GM12878 (cell line): ENCODE data around the gene MTRF1. TPM values are rescaled to one million over a fixed set of nuclear protein-coding genes. Genes with fewer than 3 reads are reported as not detected.

Experiments
- ATAC-seq: fragments of 200-7000 bp; cut with Tn5 transposase; 3 replicates; pipeline ENCODE4 v1.9.1; 2020; ENCODE audit warnings: mild to moderate bottlenecking, moderate library complexity
- BruUV-seq: library from RNA; stranded (reverse); fragments of 400-500 nt; replicated peaks from 2 replicates; lab custom pipeline; 2021; lab: Mats Ljungman, UMichigan
- CTCF ChIA-PET: fragments of 300-600 bp; sonication (Branson Sonifier 250); formaldehyde crosslinking; extraction: SDS; loops from one replicate; lab custom pipeline; 2021; ENCODE audit warnings: inconsistent platforms; lab: Yijun Ruan, JAX
- POLR2A ChIA-PET: fragments of 350-600 bp; formaldehyde crosslinking; extraction: SDS; loops from one replicate; lab custom pipeline; 2021; ENCODE audit warnings: inconsistent platforms; lab: Charles Lee
- RAD21 ChIA-PET: fragments of 300-600 bp; sonication (Branson Sonifier 250); formaldehyde crosslinking; loops from one replicate; lab custom pipeline; 2023; ENCODE audit warnings: antibody characterized with exemption; ENCODE audit not compliant: unreplicated experiment; lab: Charles Lee
- SMC1A ChIA-PET: fragments of 300-600 bp; sonication (Branson Sonifier 250); formaldehyde crosslinking; loops from one replicate; lab custom pipeline; 2023; ENCODE audit not compliant: unreplicated experiment, uncharacterized antibody; lab: Charles Lee
- DNase-seq: peaks from one replicate; pipeline ENCODE4 v3.0.0-alpha.2; 2011; ENCODE audit warnings: low read depth, low spot score
- FAIRE-seq: peaks from 3 replicates; lab custom pipeline; 2011; peaks lifted over from hg19 to GRCh38; lab: Jason Lieb, UNC
- H2AFZ ChIP-seq: 2 replicates; pipeline ENCODE4 v1.6.0; 2011; ENCODE audit warnings: low read depth, low read length, control low read depth; ENCODE audit not compliant: control insufficient read depth
- H3K27ac ChIP-seq: 2 replicates; pipeline ENCODE4 v1.5.1; 2011; ENCODE audit warnings: control low read depth; ENCODE audit not compliant: control insufficient read depth, insufficient read depth
- H3K27me3 ChIP-seq, 2 experiments: replicated peaks in 1 of 2; 2 replicates each; pipeline versions ENCODE4 v1.6.0 to v1.6.1; 2011; ENCODE audit warnings: low read length in 1 of 2; ENCODE audit not compliant: control insufficient read depth in 2 of 2, insufficient read depth in 2 of 2
- H3K36me3 ChIP-seq, 2 experiments: 2 replicates each; pipeline ENCODE4 v1.5.1; 2011; ENCODE audit warnings: low read length in 1 of 2; ENCODE audit not compliant: control insufficient read depth in 2 of 2, insufficient read depth in 2 of 2
- H3K4me1 ChIP-seq: 2 replicates; pipeline ENCODE4 v1.6.1; 2011; ENCODE audit warnings: mild to moderate bottlenecking, low read length, moderate library complexity, mixed read lengths; ENCODE audit not compliant: control insufficient read depth, insufficient read depth
- H3K4me2 ChIP-seq: 2 replicates; pipeline ENCODE4 v1.6.0; 2011; ENCODE audit warnings: control low read depth; ENCODE audit not compliant: control insufficient read depth, insufficient read depth
- H3K4me3 ChIP-seq: fragments of 200-600 bp; sonication (generic); 2 replicates; pipeline ENCODE4 v1.5.1; 2016
- H3K79me2 ChIP-seq: 2 replicates; pipeline ENCODE4 v1.6.0; 2011; ENCODE audit warnings: low read length; ENCODE audit not compliant: control insufficient read depth, insufficient read depth
- H3K9ac ChIP-seq: 2 replicates; pipeline ENCODE4 v1.8.0; 2011; ENCODE audit warnings: low read length, control low read depth, mixed read lengths; ENCODE audit not compliant: control insufficient read depth, insufficient read depth
- H3K9me3 ChIP-seq: replicated peaks from 3 replicates; pipeline ENCODE4 v1.5.1; 2011; ENCODE audit warnings: mild to moderate bottlenecking, low read length; ENCODE audit not compliant: control insufficient read depth, insufficient read depth
- H4K20me1 ChIP-seq: 2 replicates; pipeline ENCODE4 v1.6.0; 2011; ENCODE audit not compliant: control insufficient read depth, insufficient read depth
- CBX3 ChIP-seq: fragments of 200-600 bp; sonication (generic); IDR thresholded peaks from 2 replicates; pipeline ENCODE4 v1.6.1; 2016; ENCODE audit warnings: low read depth, borderline replicate concordance
- CHD2 ChIP-seq: IDR thresholded peaks from 2 replicates; pipeline ENCODE4 v1.6.1; 2011; ENCODE audit warnings: low read depth, low read length, improper control_type of control experiment, borderline replicate concordance
- ESRRA ChIP-seq: IDR thresholded peaks from 2 replicates; pipeline ENCODE4 v1.6.1; 2012; ENCODE audit warnings: mild to moderate bottlenecking, low read length, improper control_type of control experiment
- GABPA ChIP-seq: IDR thresholded peaks from 2 replicates; pipeline ENCODE4 v1.6.1; 2014; ENCODE audit warnings: antibody characterized with exemption, low read depth, mild to moderate bottlenecking, inconsistent platforms
- KAT2A ChIP-seq: conservative IDR thresholded peaks from 2 replicates; pipeline ENCODE4 v1.6.1; 2011; ENCODE audit warnings: low read depth, low read length; ENCODE audit not compliant: control insufficient read depth
- PML ChIP-seq: IDR thresholded peaks from 2 replicates; pipeline ENCODE4 v1.6.1; 2012; ENCODE audit warnings: low read length, inconsistent platforms
- RBBP5 ChIP-seq: fragments of 200-600 bp; sonication (generic); conservative IDR thresholded peaks from 2 replicates; pipeline ENCODE4 v1.6.1; 2016
- RCOR1 ChIP-seq: conservative IDR thresholded peaks from 2 replicates; pipeline ENCODE4 v1.6.1; 2012; ENCODE audit warnings: low read depth, low read length, improper control_type of control experiment
- STAT1 ChIP-seq: fragments of 450-650 bp; conservative IDR thresholded peaks from 2 replicates; pipeline ENCODE4 v1.6.1; 2014; ENCODE audit warnings: antibody characterized with exemption, mild to moderate bottlenecking
- TARDBP ChIP-seq: IDR thresholded peaks from 2 replicates; pipeline ENCODE4 v1.6.1; 2016; ENCODE audit warnings: borderline replicate concordance
- YBX1 ChIP-seq: fragments of 450-650 bp; IDR thresholded peaks from 2 replicates; pipeline ENCODE4 v1.6.1; 2016; ENCODE audit warnings: antibody characterized with exemption
- ZNF274 ChIP-seq: IDR thresholded peaks from one replicate; pipeline ENCODE4 v1.8.0; 2011; ENCODE audit not compliant: insufficient read length, insufficient read depth
- WGBS: methylation state at CpG from one replicate; pipeline ENCODE4 v1.1.6; 2016; ENCODE audit warnings: low lambda C conversion rate; ENCODE audit not compliant: insufficient replicate concordance, insufficient coverage; ENCODE audit errors: missing lambda C conversion rate; 5-methylcytosine and 5-hydroxymethylcytosine counted together
- in situ Hi-C: fragments of 300-500 bp; cut with MboI; formaldehyde crosslinking; loops from 9 replicates; pipeline ENCODE4 v1.14.3; 2018; ENCODE audit warnings: mixed read lengths
- intact Hi-C: fragments of 100-400 bp; cut with micrococcal nuclease; formaldehyde crosslinking; loops from one replicate; pipeline ENCODE4 v1.14.2; 2022; ENCODE audit not compliant: unreplicated experiment
- polyA plus RNA-seq, 11 experiments: library from polyadenylated mRNA; depleted of rRNA in 4 of 11; unstranded in 6 of 11; stranded (reverse) in 5 of 11; fragments of >200 nt; fragmentation: Nextera tagmentation in 4 of 11; fragmentation: Illumina TruSeq in 1 of 11; extraction: Ambion mirVana in 4 of 11; extraction: Trizol in 1 of 11; gene quantifications; 1 replicate in 1 of 11; 2 replicates in 10 of 11; pipeline versions ENCODE4 v1.2.1 to v1.2.3, GENCODE V29; 2011 to 2016; ENCODE audit warnings: inconsistent platforms in 2 of 11, missing spikeins in 2 of 11, low read depth in 1 of 11
- total RNA-seq, 4 experiments: library from RNA; depleted of rRNA in 3 of 4; stranded (reverse); fragments of >200 nt in 3 of 4; fragmentation: Illumina TruSeq in 1 of 4; extraction: Trizol in 1 of 4; gene quantifications; 2 replicates each; pipeline versions ENCODE4 v1.2.1 to v1.2.3, GENCODE V29; 2013 to 2021
- TF ChIP-seq, protein P1 (sequence below): fragments of 450-650 bp; IDR thresholded peaks from 2 replicates; pipeline ENCODE4 v1.6.1; 2018; ENCODE audit warnings: mild to moderate bottlenecking, low read depth, moderate library complexity; ENCODE audit not compliant: partially characterized antibody
- TF ChIP-seq, protein P2 (sequence below): fragments of 450-650 bp; formaldehyde crosslinking; IDR thresholded peaks from 2 replicates; pipeline ENCODE4 v1.5.0; 2022; ENCODE audit warnings: mild to moderate bottlenecking, missing genetic modification characterization

The MTRF1 gene
- total and polyA plus RNA-seq, 10 of the 15 experiments (the other 5 are each of a cell fraction or from before 2014, with no cell fraction given) = 12.1 to 33.7 (median 20.6) TPM

DNA sequence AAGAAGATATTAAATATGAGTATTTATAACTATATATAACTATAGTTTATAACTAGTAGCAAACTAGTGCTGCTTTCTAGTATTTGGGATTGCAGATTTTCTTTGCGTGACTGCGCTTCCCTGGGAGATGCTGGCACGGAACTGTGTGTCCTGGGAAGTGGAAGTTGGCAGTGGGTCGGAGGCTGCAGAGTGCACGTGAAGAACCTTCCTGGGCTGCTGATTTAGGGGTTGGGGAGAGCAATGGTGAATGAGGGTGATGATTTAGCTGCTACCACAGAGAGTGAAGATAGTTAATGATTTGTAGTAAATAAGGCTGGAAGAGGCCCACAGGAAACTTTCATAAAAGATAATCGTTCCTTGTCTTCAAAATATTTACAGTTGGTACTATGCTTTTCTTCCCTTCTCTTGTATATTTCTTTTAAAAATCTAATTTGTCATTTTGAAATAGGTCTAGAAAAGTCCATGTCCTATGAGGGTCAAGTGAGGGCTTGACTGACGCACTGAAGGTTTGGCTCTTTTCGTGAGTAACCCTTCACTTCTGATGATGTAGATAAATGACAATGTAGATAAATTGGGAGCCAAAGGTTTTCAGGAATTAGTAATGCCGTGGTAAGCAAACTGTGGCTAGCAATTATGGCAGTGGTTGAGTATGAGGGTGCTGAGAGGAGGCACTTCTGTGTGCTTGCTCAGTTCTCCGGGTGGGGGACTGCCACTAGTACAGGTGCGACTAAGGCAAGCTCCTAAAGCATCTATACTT lies 44.7 kb upstream of the MTRF1 start (continued):
- TF ChIP-seq KAT2A = no peak
- TF ChIP-seq ZNF274 = no peak
- no peak for TF ChIP-seq PML
- TF ChIP-seq ESRRA = no peak
- no peak for TF ChIP-seq YBX1

DNA sequence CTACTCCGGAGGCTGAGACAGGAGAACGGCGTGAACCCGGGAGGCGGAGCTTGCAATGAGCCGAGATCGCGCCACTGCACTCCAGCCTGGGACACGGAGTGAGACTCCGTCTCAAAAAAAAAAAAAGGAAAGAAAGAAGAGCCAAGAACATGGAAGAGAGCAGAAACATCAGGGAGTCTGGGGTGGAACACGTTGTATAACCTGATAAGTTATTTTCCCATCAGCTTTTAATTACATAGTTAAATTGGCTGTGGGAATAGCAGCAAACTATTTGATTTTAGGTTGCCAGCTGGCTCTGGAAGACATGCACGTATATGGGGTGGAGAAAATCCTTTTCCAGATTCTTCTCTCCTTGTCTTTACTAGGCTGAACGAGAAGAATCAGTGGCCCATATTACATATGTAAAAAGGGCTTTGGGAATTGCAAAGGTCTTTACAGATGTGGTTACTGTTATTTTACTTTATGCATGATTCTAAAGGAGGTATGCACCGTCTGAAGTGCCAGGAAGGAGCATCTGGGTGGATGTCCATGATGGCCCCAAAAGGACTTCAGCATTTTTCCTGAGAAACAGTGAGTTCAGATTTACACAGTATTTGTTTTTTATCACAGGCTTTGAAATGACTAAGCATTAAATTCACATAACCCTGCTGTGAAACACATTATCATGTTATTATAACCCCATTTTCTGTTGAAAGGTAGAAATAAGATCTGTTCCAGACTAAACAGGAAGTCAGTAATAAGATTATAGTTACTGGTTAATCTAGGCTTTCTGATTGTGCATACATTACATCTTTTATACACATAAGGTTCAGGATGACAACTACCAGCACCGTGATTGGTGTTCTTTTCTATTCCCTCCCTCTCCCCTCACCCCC lies 43.1 kb upstream of the MTRF1 start:
- ATAC-seq (no peak), DNase-seq (no peak), FAIRE-seq (no peak)
- Histone ChIP-seq H3K36me3 (no peaks in the 10 kb centered on the region), H3K4me1 (no peaks in the 10 kb centered on the region), H3K27me3 (no peaks in the 10 kb centered on the region), H3K27ac (no peak overlapping the region), H3K79me2 (peaks cover 5% of the 10 kb centered on the region), H2AFZ (no peak overlapping the region), H3K4me2 (no peak overlapping the region), H3K4me3 (no peak overlapping the region), H4K20me1 (no peaks in the 10 kb centered on the region), H3K9ac (no peak overlapping the region), H3K9me3 (no peaks in the 10 kb centered on the region)
- no TSS peak for BruUV-seq
- ChIA-PET SMC1A (no interaction called here), POLR2A (no interaction called here), RAD21 (no interaction called here), CTCF (no interaction called here)
- 73% methylated on average over 12 of the region's 15 CpGs for WGBS
- intact Hi-C loops (no loop called here), in situ Hi-C loops (no loop called here)
- TF ChIP-seq, protein P1, sequence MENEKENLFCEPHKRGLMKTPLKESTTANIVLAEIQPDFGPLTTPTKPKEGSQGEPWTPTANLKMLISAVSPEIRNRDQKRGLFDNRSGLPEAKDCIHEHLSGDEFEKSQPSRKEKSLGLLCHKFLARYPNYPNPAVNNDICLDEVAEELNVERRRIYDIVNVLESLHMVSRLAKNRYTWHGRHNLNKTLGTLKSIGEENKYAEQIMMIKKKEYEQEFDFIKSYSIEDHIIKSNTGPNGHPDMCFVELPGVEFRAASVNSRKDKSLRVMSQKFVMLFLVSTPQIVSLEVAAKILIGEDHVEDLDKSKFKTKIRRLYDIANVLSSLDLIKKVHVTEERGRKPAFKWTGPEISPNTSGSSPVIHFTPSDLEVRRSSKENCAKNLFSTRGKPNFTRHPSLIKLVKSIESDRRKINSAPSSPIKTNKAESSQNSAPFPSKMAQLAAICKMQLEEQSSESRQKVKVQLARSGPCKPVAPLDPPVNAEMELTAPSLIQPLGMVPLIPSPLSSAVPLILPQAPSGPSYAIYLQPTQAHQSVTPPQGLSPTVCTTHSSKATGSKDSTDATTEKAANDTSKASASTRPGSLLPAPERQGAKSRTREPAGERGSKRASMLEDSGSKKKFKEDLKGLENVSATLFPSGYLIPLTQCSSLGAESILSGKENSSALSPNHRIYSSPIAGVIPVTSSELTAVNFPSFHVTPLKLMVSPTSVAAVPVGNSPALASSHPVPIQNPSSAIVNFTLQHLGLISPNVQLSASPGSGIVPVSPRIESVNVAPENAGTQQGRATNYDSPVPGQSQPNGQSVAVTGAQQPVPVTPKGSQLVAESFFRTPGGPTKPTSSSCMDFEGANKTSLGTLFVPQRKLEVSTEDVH = no peak
- TF ChIP-seq TARDBP = no peak
- no peak for TF ChIP-seq STAT1
- TF ChIP-seq, protein P2, sequence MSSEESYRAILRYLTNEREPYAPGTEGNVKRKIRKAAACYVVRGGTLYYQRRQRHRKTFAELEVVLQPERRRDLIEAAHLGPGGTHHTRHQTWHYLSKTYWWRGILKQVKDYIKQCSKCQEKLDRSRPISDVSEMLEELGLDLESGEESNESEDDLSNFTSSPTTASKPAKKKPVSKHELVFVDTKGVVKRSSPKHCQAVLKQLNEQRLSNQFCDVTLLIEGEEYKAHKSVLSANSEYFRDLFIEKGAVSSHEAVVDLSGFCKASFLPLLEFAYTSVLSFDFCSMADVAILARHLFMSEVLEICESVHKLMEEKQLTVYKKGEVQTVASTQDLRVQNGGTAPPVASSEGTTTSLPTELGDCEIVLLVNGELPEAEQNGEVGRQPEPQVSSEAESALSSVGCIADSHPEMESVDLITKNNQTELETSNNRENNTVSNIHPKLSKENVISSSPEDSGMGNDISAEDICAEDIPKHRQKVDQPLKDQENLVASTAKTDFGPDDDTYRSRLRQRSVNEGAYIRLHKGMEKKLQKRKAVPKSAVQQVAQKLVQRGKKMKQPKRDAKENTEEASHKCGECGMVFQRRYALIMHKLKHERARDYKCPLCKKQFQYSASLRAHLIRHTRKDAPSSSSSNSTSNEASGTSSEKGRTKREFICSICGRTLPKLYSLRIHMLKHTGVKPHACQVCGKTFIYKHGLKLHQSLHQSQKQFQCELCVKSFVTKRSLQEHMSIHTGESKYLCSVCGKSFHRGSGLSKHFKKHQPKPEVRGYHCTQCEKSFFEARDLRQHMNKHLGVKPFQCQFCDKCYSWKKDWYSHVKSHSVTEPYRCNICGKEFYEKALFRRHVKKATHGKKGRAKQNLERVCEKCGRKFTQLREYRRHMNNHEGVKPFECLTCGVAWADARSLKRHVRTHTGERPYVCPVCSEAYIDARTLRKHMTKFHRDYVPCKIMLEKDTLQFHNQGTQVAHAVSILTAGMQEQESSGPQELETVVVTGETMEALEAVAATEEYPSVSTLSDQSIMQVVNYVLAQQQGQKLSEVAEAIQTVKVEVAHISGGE (CRISPR knock-in tag) = no peak
- no peak for TF ChIP-seq GABPA
- no peak for TF ChIP-seq KAT2A
- no peak for TF ChIP-seq CBX3
- TF ChIP-seq CHD2 = no peak
- no peak for TF ChIP-seq RBBP5
- TF ChIP-seq RCOR1 = no peak
